K562 (cell line): Measurements from ENCODE around the gene FAM72C. TPM values are rescaled to one million over a fixed set of nuclear protein-coding genes. Genes with fewer than 3 reads are reported as not detected.
A peak's percentile ranks its signal among the peaks of the same experiment; 100 is the strongest.
"Not testable (repeated sequence)": the region's sequence is repeated elsewhere in the genome, so short reads cannot be mapped to it uniquely, and the experiment has no call there.

ENCODE experiments used
- ATAC-seq: fragments of 200-7000 bp; cut with Tn5 transposase; 3 replicates; pipeline ENCODE4 v1.9.1; 2020; ENCODE audit warnings: moderate library complexity
- BruUV-seq: library from RNA; stranded (reverse); fragments of 400-500 nt; replicated peaks from 2 replicates; lab custom pipeline; 2021; lab: Mats Ljungman, UMichigan
- CTCF ChIA-PET: fragments of 300-600 bp; formaldehyde crosslinking; extraction: SDS; loops from one replicate; lab custom pipeline; 2021; ENCODE audit warnings: low intra/inter-chr PET ratio; lab: Yijun Ruan, JAX
- POLR2A ChIA-PET: fragments of 300-600, 350-650 bp; sonication (Branson Sonifier 250); formaldehyde crosslinking; extraction: SDS; loops from one replicate; lab custom pipeline; 2021; ENCODE audit warnings: antibody characterized with exemption, inconsistent platforms; lab: Yijun Ruan, JAX
- DNase-seq, 4 experiments: peaks; one replicate each; pipeline versions ENCODE4 v3.0.0 to v3.0.0-alpha.2; 2011 to 2018; ENCODE audit warnings: low spot score in 3 of 4, mixed read lengths in 3 of 4; ENCODE audit errors: extremely low read depth in 1 of 4
- FAIRE-seq: peaks from 2 replicates; lab custom pipeline; 2011; peaks lifted over from hg19 to GRCh38; lab: Jason Lieb, UNC
- H2AFZ ChIP-seq: 2 replicates; pipeline ENCODE4 v1.6.0; 2011; ENCODE audit warnings: low read depth, low read length, control low read depth, inconsistent platforms
- H3K27ac ChIP-seq: fragments of 200-600 bp; 3 replicates; pipeline ENCODE4 v1.8.0; 2011; ENCODE audit warnings: low read depth, mild to moderate bottlenecking, control low read depth, inconsistent platforms, low read length, moderate library complexity, mixed read lengths; ENCODE audit errors: extremely low read depth
- H3K27me3 ChIP-seq, 2 experiments: fragments of 300-600 bp in 1 of 2; 2 replicates in 1 of 2; 3 replicates in 1 of 2; pipeline versions ENCODE4 v1.6.0 to v1.8.0; 2011; ENCODE audit warnings: inconsistent platforms in 2 of 2, low read length in 2 of 2, mild to moderate bottlenecking in 1 of 2, mixed read lengths in 1 of 2, moderate library complexity in 1 of 2; ENCODE audit not compliant: control insufficient read depth in 2 of 2, insufficient read depth in 2 of 2
- H3K36me3 ChIP-seq: fragments of 300-600 bp; 3 replicates; pipeline ENCODE4 v1.8.0; 2011; ENCODE audit warnings: mild to moderate bottlenecking, low read length, inconsistent platforms; ENCODE audit not compliant: control insufficient read depth, insufficient read depth
- H3K4me1 ChIP-seq, 2 experiments: fragments of 200-600 bp in 1 of 2; replicated peaks in 1 of 2; 2 replicates in 1 of 2; 3 replicates in 1 of 2; pipeline versions ENCODE4 v1.5.1 to v1.8.0; 2011; ENCODE audit warnings: inconsistent platforms in 2 of 2, low read length in 2 of 2, mild to moderate bottlenecking in 1 of 2, mixed read lengths in 1 of 2, moderate library complexity in 1 of 2; ENCODE audit not compliant: control insufficient read depth in 2 of 2, insufficient read depth in 2 of 2
- H3K4me2 ChIP-seq: 2 replicates; pipeline ENCODE4 v1.6.1; 2011; ENCODE audit warnings: low read length, control low read depth, inconsistent platforms, mixed read lengths; ENCODE audit not compliant: insufficient read depth
- H3K4me3 ChIP-seq: fragments of 200-600 bp; sonication (generic), shearing (Covaris generic); 2 replicates; pipeline ENCODE4 v1.5.1; 2016; ENCODE audit warnings: control low read depth, inconsistent platforms
- H3K79me2 ChIP-seq: fragments of 200-600 bp; 3 replicates; pipeline ENCODE4 v1.8.0; 2011; ENCODE audit warnings: low read length, inconsistent platforms; ENCODE audit not compliant: control insufficient read depth, insufficient read depth
- H3K9ac ChIP-seq, 2 experiments: 2 replicates each; pipeline versions ENCODE4 v1.6.0 to v1.6.1; 2011; ENCODE audit warnings: low read depth in 2 of 2, low read length in 2 of 2, control low read depth in 1 of 2, inconsistent platforms in 1 of 2, mild to moderate bottlenecking in 1 of 2, mixed read lengths in 1 of 2; ENCODE audit not compliant: insufficient read depth in 1 of 2
- H3K9me1 ChIP-seq: one replicate; pipeline ENCODE4 v1.6.0; 2011; ENCODE audit warnings: inconsistent platforms, mild to moderate bottlenecking, low read length, moderate library complexity; ENCODE audit not compliant: control insufficient read depth, insufficient read depth
- H3K9me3 ChIP-seq: replicated peaks from 2 replicates; pipeline ENCODE4 v1.5.1; 2011; ENCODE audit warnings: low read depth, low read length, inconsistent platforms; ENCODE audit not compliant: control insufficient read depth, insufficient read depth
- H4K20me1 ChIP-seq: replicated peaks from 2 replicates; pipeline ENCODE4 v1.6.1; 2011; ENCODE audit warnings: low read length, inconsistent platforms, mixed read lengths; ENCODE audit not compliant: control insufficient read depth, insufficient read depth
- WGBS: fragments of 100-300 bp; shearing (Covaris generic); methylation state at CpG from one replicate; pipeline ENCODE4 v1.1.6; 2016; ENCODE audit warnings: low coverage, mixed read lengths; ENCODE audit not compliant: insufficient coverage; ENCODE audit errors: missing lambda C conversion rate; 5-methylcytosine and 5-hydroxymethylcytosine counted together
- in situ Hi-C: fragments of 300-500 bp; cut with MboI; formaldehyde crosslinking; loops from 4 replicates; pipeline ENCODE4 v1.15.0; 2018; ENCODE audit warnings: inconsistent platforms, mixed read lengths
- intact Hi-C: fragments of 100-400 bp; cut with micrococcal nuclease; formaldehyde crosslinking; loops from 2 replicates; pipeline ENCODE4 v1.14.2; 2022
- polyA plus RNA-seq, 8 experiments: library from polyadenylated mRNA; depleted of rRNA in 4 of 8; stranded (reverse) in 5 of 8; unstranded in 3 of 8; fragments of >200 nt; fragmentation: Nextera tagmentation in 2 of 8; fragmentation: Illumina TruSeq in 1 of 8; extraction: Ambion mirVana in 2 of 8; extraction: Trizol in 1 of 8; gene quantifications; 2 replicates each; pipeline versions ENCODE4 v1.2.1 to v1.2.3, GENCODE V29; 2011 to 2014; ENCODE audit warnings: inconsistent platforms in 1 of 8, missing spikeins in 1 of 8
- total RNA-seq, 7 experiments: library from RNA; depleted of rRNA in 6 of 7; stranded (reverse); fragments of >200 nt in 6 of 7; fragmentation: Illumina TruSeq in 2 of 7; extraction: Trizol in 2 of 7; gene quantifications; 2 replicates each; pipeline versions ENCODE4 v1.2.1 to v1.2.3, GENCODE V29; 2011 to 2021; ENCODE audit warnings: low replicate concordance in 1 of 7

The FAM72C gene
- total and polyA plus RNA-seq, 9 of the 15 experiments (the other 6 are each of a cell fraction or from before 2014, with no cell fraction given): 4.5 to 43.5 (median 19.6) TPM

DNA sequence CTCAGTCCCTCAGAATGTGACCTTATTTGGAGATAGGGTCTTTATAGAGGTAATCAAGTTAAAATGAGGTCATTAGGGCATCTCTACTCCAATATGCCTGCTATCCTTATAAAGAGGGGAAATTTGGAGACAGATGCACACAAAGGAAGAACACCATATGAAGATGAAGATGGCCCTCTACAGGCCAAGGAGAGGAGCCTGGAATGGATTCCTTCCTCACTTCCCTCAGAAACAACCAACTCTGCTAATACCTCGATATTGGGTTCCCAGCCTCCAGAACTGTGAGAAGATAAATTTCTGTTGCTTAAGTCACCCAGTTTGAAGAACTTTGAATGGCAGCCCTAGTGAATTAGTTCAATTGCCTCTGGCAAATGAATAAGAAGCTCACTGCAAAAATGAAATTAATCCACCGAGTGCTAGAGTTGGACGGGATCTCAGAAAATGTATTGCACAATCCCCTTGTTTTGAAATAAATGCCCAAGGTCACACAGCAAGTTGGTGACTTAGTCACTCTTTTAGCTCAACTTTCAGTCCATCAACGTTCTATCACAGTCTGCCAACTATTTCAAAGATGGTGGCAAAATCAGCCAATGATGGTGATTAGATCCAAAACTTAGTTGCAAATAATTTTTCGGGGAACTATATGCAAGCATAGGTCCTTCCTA lies 27.1 kb downstream of the FAM72C start:
- H3K4me2 ChIP-seq, H3K36me3 ChIP-seq, H3K9ac ChIP-seq, H3K9me3 ChIP-seq, in situ Hi-C loops, DNase-seq, H3K4me1 ChIP-seq, POLR2A ChIA-PET, intact Hi-C loops, H2AFZ ChIP-seq, FAIRE-seq, BruUV-seq, H3K27me3 ChIP-seq, CTCF ChIA-PET, H4K20me1 ChIP-seq, H3K27ac ChIP-seq, H3K9me1 ChIP-seq, H3K79me2 ChIP-seq, H3K4me3 ChIP-seq: not testable (repeated sequence)
- ATAC-seq: peak; percentile 67
- WGBS: no CpG with 5 or more reads among the region's 5 CpGs

DNA sequence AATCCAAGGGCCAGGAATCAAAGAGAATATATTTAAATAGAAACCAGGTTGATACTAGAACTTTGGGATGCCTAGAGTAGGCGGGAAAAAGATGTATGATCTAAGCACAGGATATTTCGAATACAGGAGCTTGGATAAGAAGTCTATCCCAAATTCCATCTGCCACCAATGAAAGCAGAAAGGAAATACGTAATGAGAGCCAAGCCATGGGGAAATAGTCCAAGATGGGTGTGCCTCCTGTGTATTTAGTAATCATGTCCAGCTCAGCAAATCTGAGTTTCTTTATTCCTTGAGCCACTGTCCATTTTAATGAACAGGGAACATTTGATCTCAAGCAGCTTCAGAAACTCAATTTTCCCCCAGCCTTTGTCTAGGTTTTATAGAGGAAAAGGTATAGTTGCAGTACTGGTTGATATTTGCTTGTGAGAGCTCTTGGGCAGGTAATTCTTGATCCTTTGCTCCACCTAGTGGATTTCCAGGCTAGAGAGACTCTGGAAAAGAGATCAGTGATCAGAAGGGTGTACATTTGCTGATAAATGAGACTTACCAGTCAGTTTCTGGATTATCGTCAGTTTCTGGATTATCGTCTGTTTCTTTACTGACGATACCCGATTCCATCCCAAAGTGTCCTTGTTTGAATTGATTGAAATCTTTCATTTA lies 28.3 kb downstream of the FAM72C start:
- H3K9ac ChIP-seq, CTCF ChIA-PET, FAIRE-seq, H3K27me3 ChIP-seq, H3K4me2 ChIP-seq, intact Hi-C loops, H3K79me2 ChIP-seq, DNase-seq, H2AFZ ChIP-seq, BruUV-seq, H3K4me1 ChIP-seq, H3K4me3 ChIP-seq, H3K27ac ChIP-seq, H3K9me3 ChIP-seq, in situ Hi-C loops, H4K20me1 ChIP-seq, H3K9me1 ChIP-seq, H3K36me3 ChIP-seq, POLR2A ChIA-PET: not testable (repeated sequence)
- peak; percentile 81 for ATAC-seq
- WGBS: no CpG with 5 or more reads among the region's 7 CpGs

DNA sequence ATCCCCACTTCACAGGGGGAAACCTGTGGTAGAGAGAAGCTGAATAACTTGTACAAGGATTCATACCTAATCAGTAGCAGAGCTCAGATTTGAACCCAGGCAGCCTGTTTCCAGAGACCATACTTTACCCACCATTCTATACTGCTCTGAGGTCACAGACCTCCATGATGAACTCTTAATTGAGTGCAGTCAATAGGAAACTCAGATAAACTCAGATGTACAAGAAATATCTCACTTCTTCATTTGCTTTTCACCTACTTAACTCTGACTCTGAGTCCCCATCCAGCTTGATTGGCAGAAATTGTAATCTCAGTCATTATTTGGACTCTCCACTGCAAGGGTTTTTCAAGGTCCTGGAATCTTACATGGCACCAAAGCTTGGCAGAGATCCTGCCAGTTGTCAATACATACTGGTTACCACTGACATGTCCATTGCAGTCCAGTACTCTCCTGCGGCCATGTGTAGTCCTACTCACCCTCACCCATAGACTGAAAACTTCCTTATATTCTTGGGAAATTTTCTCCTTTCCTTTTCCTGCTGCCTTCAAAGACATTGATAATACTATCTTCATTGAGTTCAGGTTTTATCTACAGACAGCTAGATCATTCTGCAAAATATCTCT lies 29.4 kb downstream of the FAM72C start:
- H3K36me3 ChIP-seq, H2AFZ ChIP-seq, intact Hi-C loops, H4K20me1 ChIP-seq, in situ Hi-C loops, H3K9me1 ChIP-seq, H3K9me3 ChIP-seq, ATAC-seq, BruUV-seq, H3K4me2 ChIP-seq, POLR2A ChIA-PET, H3K9ac ChIP-seq, H3K79me2 ChIP-seq, CTCF ChIA-PET, DNase-seq, H3K27me3 ChIP-seq, H3K4me1 ChIP-seq, H3K4me3 ChIP-seq, H3K27ac ChIP-seq, FAIRE-seq: not testable (repeated sequence)
- no CpG with 5 or more reads among the region's 1 CpG for WGBS
